NOMO-1 treated with DMSO at 0.1 percent for 48 hours (cell line): Measurements from ENCODE around the gene VSNL1.
"Not testable (repeated sequence)": the region's sequence is repeated elsewhere in the genome, so short reads cannot be mapped to it uniquely, and the experiment has no call there.

Experiments
- DNase-seq: peaks from one replicate; lab custom pipeline; 2025; ENCODE audit not compliant: unreplicated experiment; lab: John Stamatoyannopoulos, UW

Gene VSNL1

GRCh38 chr2:17541531-17541950 lies 1.0 kb downstream of the VSNL1 start:
- no peak for DNase-seq

GRCh38 chr2:17542471-17542870 lies 2.0 kb downstream of the VSNL1 start:
- DNase-seq: no peak

DNA sequence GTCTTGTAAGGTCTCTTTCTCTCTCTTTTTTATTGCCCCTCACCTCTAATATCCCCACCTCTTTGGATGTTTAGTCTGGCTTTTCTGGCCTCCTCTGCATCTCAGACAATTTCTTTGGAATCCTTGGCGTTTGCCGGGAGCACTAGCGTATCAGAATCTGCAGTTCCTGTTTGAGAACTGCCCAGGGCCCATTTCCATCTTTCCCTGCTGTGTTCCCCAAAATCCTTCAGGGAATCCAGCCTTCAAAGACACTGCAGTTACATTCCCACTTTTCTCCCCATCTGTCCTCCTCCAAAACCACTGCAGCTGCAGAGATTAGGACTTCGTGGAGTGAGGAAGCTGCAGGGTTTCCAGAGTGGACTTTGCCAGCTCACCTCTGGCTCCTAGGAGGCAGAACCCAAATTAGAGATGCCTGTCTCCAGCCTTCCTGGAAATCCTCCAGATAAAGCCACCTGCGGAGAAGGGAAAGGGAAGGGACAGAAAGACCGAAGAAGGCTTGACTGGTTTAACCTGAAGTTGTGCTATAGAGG lies 2.7 kb downstream of the VSNL1 start:
- DNase-seq: no peak

- DNase-seq: no peak
Measured at GRCh38 chr2:17543848-17544247, 3.4 kb downstream of the VSNL1 start.

- no peak for DNase-seq
Measured at GRCh38 chr2:17544256-17544655, 3.8 kb downstream of the VSNL1 start.

DNA sequence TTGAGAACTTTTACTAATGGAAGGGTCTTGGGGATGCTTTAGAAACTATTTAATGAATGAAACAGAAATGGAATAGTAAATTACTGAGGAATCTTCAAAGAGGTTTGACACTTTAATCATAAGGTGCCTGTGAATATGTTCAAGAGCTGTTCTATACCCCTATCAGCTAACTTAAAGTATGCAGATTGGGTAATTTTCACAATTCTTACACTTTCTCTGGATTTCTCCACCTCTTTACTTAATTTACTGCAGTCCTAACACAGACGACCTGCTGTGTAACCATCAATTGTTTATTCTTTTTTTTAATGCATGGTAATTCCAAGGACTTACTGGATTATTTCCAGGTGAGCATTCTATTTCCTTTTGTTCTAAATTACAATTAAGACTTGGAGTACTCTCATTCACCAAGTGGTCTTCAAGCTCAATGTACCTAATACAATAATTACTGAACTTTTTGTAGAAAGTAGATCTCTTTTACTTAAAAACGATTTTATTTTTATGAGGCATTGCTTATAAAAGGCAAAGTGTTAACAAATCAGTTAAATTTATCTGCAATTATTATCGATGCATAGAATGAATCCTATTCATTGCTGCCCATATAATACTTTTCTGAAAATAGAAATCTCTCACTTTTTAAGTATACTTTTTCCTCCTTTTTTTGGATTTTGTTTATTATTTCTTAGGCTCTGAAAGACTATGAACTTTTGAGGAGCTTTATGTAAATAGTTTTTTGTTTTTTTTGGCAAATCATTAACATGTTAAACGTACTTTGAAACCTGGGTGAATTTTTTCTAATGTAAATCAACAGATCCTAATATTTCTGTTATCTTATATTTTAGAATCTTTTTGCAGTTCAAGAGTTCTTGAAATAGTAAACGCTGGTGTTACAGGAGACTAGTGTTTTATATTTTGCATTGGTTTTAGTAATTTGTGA lies 5.5 kb downstream of the VSNL1 start:
- no peak for DNase-seq

DNA sequence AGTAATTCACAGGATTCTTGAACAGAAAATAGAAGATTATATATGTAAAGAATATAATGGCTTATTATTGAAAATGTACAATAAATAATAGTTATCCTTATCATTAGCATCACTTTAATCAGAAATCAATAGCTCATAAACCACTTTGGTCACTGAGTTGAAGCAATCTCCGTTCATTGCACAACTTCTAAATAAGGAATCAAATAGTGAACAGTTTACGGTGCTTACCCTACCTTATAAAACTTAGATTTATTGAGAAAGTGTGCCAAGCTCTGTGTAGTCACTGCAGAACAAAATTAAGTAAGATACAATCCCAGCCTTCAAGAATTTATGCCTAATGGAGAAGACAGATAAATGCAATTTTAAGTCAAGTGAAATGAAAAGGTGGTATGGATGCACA lies 6.7 kb downstream of the VSNL1 start:
- DNase-seq: no peak

DNA sequence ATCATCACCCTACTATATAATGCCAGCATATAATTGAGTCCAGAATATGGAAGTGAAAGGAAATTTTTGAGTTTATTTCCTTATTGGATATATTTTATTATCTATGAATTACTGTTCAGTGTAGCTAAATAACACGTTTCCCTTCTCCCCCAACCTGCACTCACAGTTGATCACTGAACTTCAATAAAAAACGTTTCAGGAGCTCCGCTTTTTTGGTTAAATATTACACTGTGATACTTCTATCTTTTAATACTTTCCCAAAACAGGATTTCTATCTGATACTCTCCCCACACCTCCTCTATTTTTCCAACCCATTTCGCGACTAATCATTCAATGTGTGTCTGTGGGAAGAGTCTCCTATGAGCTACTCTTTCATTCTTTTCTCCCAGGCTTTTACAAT lies 7.2 kb downstream of the VSNL1 start:
- DNase-seq: no peak

- DNase-seq: no peak
Measured at GRCh38 chr2:17550907-17551306, 10.4 kb downstream of the VSNL1 start.

DNA sequence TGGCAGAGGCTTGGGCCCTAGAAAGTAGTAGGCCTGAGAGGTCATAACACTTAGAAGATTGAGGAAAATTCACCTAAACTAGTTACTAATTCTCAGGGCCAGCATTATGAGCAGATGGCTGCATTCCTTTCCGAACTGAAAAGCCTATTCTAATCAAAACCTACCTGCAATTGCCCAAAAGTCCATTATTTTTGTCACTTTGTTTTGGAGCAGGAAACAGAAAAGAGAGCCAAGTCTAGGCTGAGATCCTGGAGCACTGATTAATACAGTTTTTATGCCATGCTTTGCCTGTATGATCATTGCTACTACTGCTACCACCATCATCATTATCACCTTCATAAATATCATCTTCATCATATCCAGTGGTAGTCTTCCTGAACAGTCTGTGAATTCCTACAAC lies 14.7 kb downstream of the VSNL1 start:
- DNase-seq: no peak

DNA sequence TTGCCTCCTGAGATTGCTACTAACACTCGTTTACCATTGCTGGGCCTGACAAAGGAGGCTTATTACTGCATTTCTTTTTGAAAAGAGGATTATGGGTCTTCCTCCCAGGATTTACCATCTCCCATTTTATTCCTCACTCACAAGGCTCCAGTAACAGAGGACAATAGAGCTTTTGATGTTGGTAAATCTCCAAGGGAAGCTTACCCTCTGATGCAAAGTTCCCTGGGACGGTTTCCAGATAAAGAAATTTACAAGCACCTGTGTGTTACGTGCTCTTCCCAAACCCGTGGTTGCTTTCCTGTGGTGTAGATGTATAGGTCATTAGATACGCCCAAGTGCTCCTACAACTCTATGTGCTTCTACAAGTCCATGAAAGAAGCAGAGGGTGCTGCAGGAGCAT lies 17.1 kb downstream of the VSNL1 start:
- DNase-seq: no peak

DNA sequence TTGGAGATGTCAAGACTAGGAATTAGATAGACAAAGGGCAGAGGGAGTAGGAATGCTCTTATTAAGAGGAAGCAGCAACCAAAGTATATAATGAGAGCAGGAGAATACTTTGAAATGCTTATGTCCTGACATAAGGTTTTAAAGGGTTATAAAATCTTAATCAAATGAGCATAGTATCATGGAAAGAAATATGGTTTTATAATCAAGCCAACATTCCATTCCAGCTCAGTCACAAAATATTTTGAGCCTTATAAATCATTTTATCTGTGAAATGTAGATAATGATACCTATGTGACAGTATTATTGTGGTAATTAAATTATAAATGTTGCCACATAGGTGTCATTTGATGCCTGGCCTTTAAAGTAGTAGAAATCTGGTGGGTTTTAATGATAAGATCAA lies 17.6 kb downstream of the VSNL1 start:
- DNase-seq: no peak

DNA sequence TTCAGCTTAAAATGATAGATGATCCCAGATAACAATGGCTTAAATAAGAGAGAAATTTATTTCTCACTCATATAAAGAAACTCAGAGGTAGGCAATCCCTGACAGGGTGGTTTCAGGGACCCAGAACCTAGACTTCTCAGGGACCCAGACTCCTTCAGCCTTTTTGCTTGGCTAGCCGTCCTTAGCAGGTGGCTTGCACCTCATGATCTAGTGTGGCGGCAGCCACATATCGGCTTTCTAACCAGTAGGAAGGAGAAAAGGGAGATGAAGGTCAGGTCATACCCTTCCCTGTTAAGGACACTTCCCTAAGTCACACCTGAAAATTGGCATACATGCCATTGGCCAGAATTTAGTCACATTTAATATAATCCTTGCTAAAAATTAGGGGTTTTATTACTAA lies 18.4 kb downstream of the VSNL1 start:
- no peak for DNase-seq

DNA sequence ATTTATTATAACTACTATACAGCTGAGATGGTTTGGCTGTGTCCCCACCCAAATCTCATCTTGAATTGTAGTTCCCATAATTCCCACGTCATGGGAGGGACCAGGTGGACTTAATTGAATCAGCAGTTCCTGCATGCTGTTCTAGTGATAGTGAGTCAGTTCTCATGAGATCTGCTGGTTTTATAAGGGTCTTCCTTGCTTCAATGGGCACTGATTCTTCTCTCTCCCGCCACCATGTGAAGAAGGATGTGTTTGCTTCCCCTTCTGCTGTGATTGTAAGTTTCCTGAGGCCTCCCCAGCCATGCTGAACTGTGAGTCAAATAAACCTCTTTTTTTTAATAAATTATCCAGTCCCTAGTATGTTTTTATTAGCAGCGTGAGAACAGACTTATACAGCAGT lies 25.2 kb downstream of the VSNL1 start:
- not testable (repeated sequence) for DNase-seq

GRCh38 chr2:17571681-17572080 lies 31.2 kb downstream of the VSNL1 start:
- DNase-seq: no peak

GRCh38 chr2:17573085-17573803 lies 32.7 kb downstream of the VSNL1 start:
- no peak for DNase-seq

- DNase-seq: no peak
Measured at GRCh38 chr2:17573804-17574175, 33.3 kb downstream of the VSNL1 start.

GRCh38 chr2:17574406-17575073 lies 34.0 kb downstream of the VSNL1 start:
- no peak for DNase-seq

DNA sequence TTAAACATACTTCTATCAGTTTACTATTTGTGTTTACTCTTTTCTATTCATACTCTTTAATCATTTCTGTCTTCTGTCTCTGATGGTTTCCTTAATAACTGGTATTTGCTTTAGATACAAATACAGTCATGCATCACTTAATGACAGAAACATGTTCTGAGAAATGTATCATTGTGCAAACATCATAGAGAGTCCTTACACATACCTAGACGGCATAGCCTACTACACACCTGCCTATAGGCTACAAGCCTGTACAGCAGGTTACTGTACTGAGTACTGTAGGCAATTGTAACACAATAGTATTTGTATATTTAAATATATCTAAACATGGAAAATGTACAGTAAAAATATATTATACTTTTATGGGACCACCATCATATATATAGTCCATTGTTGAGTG lies 36.3 kb downstream of the VSNL1 start:
- DNase-seq: no peak

GRCh38 chr2:17578466-17578928 lies 38.0 kb downstream of the VSNL1 start:
- no peak for DNase-seq

GRCh38 chr2:17579605-17580318 lies 39.3 kb downstream of the VSNL1 start:
- DNase-seq: no peak
